Ishikawa (cell line): ENCODE data around the gene VIPR1.

Experiments used
- CEBPB ChIP-seq: IDR thresholded peaks from 2 replicates; pipeline ENCODE4 v1.6.1; 2012
- CREB1 ChIP-seq: IDR thresholded peaks from 2 replicates; pipeline ENCODE4 v1.6.1; 2012; ENCODE audit warnings: low read depth
- EGR1 ChIP-seq: IDR thresholded peaks from 2 replicates; pipeline ENCODE4 v1.6.1; 2012
- EP300 ChIP-seq: IDR thresholded peaks from 2 replicates; pipeline ENCODE4 v1.6.1; 2012; ENCODE audit warnings: borderline replicate concordance
- FOXM1 ChIP-seq: IDR thresholded peaks from 2 replicates; pipeline ENCODE4 v1.6.1; 2012; ENCODE audit warnings: low read depth, borderline replicate concordance
- NFIC ChIP-seq: IDR thresholded peaks from 2 replicates; pipeline ENCODE4 v1.6.1; 2012
- RAD21 ChIP-seq: IDR thresholded peaks from 2 replicates; pipeline ENCODE4 v1.6.1; 2012; ENCODE audit warnings: low read depth
- TAF1 ChIP-seq: IDR thresholded peaks from 2 replicates; pipeline ENCODE4 v1.6.1; 2012; ENCODE audit warnings: low read depth, mild to moderate bottlenecking
- TCF12 ChIP-seq: IDR thresholded peaks from 2 replicates; pipeline ENCODE4 v1.6.1; 2012; ENCODE audit warnings: low read depth
- TEAD4 ChIP-seq: IDR thresholded peaks from 2 replicates; pipeline ENCODE4 v1.6.1; 2012
- YY1 ChIP-seq: IDR thresholded peaks from 2 replicates; pipeline ENCODE4 v1.6.1; 2012; ENCODE audit warnings: low read depth
- ZBTB7A ChIP-seq: IDR thresholded peaks from 2 replicates; pipeline ENCODE4 v1.6.1; 2012; ENCODE audit warnings: low read depth
- TF ChIP-seq, protein P1 (sequence below): IDR thresholded peaks from 2 replicates; pipeline ENCODE4 v1.6.1; 2012
- TF ChIP-seq, protein P2 (sequence below): IDR thresholded peaks from 2 replicates; pipeline ENCODE4 v1.6.1; 2012; ENCODE audit warnings: low read depth, mild to moderate bottlenecking
- TF ChIP-seq, protein P3 (sequence below): IDR thresholded peaks from 2 replicates; pipeline ENCODE4 v1.6.1; 2012

Gene VIPR1

DNA sequence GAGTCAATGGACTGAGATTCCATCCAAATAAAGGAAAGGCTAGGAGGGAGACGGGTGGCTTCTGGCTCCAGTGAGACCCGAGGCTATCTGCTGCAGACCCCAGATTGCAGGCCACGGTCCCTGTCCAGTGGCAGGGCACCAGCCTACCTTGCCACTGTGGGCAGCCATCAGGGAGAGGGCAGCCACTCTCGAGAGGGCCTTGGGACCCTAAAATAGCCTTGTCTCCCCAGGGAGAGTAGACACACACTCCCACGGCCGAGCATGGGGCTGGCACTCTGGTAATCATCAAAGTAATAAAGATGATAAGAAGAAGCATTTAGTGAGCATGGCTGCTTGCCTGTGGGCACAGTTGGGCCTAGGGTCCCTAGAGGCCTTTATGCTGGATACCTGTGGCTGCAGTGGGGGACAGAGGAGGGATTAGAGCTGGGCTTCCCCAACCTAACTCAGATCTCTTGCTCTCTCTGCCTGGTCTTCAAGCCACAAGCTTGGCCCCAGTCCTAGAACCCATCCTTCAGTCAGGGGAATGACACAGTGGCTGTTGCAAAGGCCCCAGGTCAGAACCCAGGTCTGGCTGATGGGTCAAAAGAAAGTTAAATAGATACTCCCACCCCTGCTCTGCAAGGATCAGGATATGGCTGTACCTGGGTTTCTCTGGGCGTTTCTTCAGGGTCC is 9.2 kb upstream of the VIPR1 start:
- no peak for TF ChIP-seq TAF1
- no peak for TF ChIP-seq TEAD4
- TF ChIP-seq, protein P1, sequence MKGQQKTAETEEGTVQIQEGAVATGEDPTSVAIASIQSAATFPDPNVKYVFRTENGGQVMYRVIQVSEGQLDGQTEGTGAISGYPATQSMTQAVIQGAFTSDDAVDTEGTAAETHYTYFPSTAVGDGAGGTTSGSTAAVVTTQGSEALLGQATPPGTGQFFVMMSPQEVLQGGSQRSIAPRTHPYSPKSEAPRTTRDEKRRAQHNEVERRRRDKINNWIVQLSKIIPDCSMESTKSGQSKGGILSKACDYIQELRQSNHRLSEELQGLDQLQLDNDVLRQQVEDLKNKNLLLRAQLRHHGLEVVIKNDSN: no peak
- TF ChIP-seq, protein P2, sequence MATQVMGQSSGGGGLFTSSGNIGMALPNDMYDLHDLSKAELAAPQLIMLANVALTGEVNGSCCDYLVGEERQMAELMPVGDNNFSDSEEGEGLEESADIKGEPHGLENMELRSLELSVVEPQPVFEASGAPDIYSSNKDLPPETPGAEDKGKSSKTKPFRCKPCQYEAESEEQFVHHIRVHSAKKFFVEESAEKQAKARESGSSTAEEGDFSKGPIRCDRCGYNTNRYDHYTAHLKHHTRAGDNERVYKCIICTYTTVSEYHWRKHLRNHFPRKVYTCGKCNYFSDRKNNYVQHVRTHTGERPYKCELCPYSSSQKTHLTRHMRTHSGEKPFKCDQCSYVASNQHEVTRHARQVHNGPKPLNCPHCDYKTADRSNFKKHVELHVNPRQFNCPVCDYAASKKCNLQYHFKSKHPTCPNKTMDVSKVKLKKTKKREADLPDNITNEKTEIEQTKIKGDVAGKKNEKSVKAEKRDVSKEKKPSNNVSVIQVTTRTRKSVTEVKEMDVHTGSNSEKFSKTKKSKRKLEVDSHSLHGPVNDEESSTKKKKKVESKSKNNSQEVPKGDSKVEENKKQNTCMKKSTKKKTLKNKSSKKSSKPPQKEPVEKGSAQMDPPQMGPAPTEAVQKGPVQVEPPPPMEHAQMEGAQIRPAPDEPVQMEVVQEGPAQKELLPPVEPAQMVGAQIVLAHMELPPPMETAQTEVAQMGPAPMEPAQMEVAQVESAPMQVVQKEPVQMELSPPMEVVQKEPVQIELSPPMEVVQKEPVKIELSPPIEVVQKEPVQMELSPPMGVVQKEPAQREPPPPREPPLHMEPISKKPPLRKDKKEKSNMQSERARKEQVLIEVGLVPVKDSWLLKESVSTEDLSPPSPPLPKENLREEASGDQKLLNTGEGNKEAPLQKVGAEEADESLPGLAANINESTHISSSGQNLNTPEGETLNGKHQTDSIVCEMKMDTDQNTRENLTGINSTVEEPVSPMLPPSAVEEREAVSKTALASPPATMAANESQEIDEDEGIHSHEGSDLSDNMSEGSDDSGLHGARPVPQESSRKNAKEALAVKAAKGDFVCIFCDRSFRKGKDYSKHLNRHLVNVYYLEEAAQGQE: no peak
- TF ChIP-seq ZBTB7A: no peak
- TF ChIP-seq EGR1: no peak
- TF ChIP-seq RAD21: no peak
- TF ChIP-seq YY1: no peak
- TF ChIP-seq FOXM1: no peak
- no peak for TF ChIP-seq CEBPB
- TF ChIP-seq TCF12: no peak
- TF ChIP-seq NFIC: no peak
- TF ChIP-seq, protein P3, sequence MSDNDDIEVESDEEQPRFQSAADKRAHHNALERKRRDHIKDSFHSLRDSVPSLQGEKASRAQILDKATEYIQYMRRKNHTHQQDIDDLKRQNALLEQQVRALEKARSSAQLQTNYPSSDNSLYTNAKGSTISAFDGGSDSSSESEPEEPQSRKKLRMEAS: no peak
- TF ChIP-seq EP300: no peak
- TF ChIP-seq CREB1: no peak

DNA sequence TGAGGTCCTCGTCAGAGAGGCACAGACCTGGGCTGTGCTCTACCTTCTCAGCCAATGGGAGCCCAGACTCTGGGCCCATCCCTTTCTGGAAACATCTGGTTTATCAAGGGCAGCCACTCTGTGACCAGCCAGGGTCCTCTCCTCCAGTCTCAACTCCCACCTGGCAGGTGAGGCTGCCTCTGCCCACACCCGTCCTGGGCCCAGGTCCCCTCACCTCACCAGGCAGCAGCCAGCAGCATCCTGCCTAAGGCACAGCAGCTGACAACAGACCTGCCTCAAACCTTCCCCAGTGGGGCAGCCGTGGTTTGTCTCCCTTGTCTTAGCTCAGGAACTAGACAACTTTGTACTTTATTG is 8.7 kb upstream of the VIPR1 start:
- TF ChIP-seq FOXM1 (no peak), NFIC (no peak), TCF12 (no peak), ZBTB7A (no peak), EP300 (no peak), RAD21 (no peak), TAF1 (no peak), EGR1 (no peak), CEBPB (no peak), TEAD4 (no peak), YY1 (no peak), CREB1 (no peak)
- TF ChIP-seq, protein P2: no peak
- TF ChIP-seq, protein P1: no peak
- TF ChIP-seq, protein P3: no peak

DNA sequence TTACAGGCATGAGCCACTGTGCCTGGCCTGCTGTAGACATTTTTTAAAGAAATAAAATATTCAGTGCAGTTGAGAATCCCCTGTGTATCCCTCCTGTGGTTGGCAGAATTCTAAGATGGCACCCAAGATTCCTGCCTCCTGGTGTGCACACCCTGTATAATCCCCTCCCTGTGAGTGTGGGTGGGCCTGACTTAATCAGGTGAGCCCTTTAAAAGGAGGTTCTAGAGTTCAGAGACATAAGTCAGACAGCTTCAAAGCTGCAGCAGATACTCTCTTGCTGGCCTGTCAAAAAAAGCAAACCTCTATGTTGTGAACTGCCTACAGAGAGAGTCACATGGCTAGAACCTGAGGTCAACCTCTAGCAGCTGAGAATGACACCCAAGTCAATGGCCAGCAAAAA is 7.0 kb upstream of the VIPR1 start:
- TF ChIP-seq TCF12 (no peak), TEAD4 (no peak), NFIC (no peak), CREB1 (no peak), EGR1 (no peak), FOXM1 (no peak), RAD21 (no peak), YY1 (no peak), ZBTB7A (no peak), CEBPB (no peak), EP300 (no peak), TAF1 (no peak)
- TF ChIP-seq, protein P2: no peak
- TF ChIP-seq, protein P3: no peak

DNA sequence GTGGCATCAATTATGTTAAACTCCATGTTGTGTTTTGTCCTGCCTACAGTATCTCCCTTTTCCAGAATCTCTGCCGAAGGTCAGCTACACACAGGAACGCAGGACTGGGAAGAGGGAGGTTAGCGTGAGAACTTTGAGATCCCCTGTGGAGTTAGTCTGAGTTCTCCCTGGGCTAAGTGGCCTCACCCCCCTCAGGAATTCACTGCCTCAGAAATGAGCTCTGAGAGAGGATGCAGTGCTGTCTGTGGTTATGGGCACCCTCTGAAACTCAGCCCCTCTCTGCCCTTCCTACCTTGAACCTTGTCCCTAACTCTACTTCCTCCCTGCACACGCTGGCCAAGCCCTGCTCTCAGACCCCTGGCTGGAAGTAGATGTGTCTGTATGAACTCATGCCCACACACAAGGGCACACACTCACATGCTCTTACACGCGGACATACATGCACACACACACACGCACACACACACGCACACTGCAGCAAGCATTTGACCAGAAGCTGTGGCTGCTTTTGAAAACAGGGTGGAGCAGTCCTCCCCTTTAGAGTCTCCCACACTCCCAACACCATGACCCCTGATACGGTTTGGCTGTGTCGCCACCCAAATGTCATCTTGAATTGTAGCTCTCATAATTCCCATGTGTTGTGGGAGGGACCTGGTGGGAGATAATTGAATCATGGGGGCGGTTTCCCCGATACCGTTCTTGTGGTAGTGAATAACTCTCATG is 5.3 kb upstream of the VIPR1 start:
- TF ChIP-seq YY1 (peak; percentile 46; the same call in 1 of the 2 replicates), EGR1 (no peak), RAD21 (peak; percentile 35; the same call in 1 of the 2 replicates), FOXM1 (peak; percentile 61; the same call in 1 of the 2 replicates), CREB1 (no peak), NFIC (peak; percentile 48; the same call in 1 of the 2 replicates), TCF12 (peak; percentile 88), EP300 (peak; percentile 90), ZBTB7A (peak; percentile 29; the same call in 1 of the 2 replicates), TEAD4 (peak; percentile 94), TAF1 (no peak), CEBPB (no peak)
- TF ChIP-seq, protein P3: peak; percentile 55; the same call in 1 of the 2 replicates
- TF ChIP-seq, protein P1: no peak
- TF ChIP-seq, protein P2: no peak
